Measurements from ENCODE around the gene GOLGB1. TPM values are rescaled to one million over a fixed set of nuclear protein-coding genes. Genes with fewer than 3 reads are reported as not detected.

The GOLGB1 gene
- total RNA-seq, 2 donors from 2014 or later: 46.4 to 59.0 TPM

DNA sequence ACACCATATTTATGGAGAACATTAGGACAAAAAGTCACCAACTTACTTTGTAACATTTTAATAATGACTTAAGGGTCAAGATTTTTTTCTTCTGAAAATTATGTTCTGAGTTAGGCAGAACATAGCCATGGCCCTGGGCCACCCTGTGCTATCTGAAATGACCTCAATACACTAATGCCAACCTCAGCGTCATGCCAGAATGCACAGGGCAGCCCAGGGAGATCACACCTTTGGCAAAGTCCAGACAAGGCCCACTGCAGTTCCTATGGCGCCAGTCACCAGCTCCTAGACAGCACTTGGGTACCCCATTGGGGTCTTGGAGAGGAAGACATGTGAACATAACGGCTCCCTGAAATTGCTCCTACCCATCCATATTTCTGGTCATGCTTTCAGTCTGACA, 121.9 kb downstream of the GOLGB1 start:
- TF ChIP-seq POLR2A (IDR thresholded peaks at IDR 0.05): no peak
- TF ChIP-seq, protein P1, sequence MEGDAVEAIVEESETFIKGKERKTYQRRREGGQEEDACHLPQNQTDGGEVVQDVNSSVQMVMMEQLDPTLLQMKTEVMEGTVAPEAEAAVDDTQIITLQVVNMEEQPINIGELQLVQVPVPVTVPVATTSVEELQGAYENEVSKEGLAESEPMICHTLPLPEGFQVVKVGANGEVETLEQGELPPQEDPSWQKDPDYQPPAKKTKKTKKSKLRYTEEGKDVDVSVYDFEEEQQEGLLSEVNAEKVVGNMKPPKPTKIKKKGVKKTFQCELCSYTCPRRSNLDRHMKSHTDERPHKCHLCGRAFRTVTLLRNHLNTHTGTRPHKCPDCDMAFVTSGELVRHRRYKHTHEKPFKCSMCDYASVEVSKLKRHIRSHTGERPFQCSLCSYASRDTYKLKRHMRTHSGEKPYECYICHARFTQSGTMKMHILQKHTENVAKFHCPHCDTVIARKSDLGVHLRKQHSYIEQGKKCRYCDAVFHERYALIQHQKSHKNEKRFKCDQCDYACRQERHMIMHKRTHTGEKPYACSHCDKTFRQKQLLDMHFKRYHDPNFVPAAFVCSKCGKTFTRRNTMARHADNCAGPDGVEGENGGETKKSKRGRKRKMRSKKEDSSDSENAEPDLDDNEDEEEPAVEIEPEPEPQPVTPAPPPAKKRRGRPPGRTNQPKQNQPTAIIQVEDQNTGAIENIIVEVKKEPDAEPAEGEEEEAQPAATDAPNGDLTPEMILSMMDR (IDR thresholded peaks at IDR 0.05): no peak
- intact Hi-C loops (cut with DNase I): no loop called here
- ATAC-seq: no peak
- no peak for DNase-seq
- H3K27ac ChIP-seq: no peak overlapping the region
- no peaks in the 10 kb centered on the region for H3K4me1 ChIP-seq
- no peaks in the 10 kb centered on the region for H3K36me3 ChIP-seq (replicated peaks in 1 of 2; ENCODE audit: insufficient read depth in 1 of 2, low read depth in 2 of 2)
- no peak overlapping the region for H3K4me3 ChIP-seq
- no peaks in the 10 kb centered on the region for H3K9me3 ChIP-seq
- H3K27me3 ChIP-seq: no peaks in the 10 kb centered on the region
- WGBS, 2 donors: 59 to 65% methylated on average over 3 of the region's 3 CpGs

GRCh38 chr3:121627211-121627610, 122.3 kb downstream of the GOLGB1 start:
- intact Hi-C loops (cut with DNase I): no loop called here

GRCh38 chr3:121626495-121626894, 123.0 kb downstream of the GOLGB1 start:
- no peak overlapping the region for H3K27ac ChIP-seq
- H3K9me3 ChIP-seq: no peaks in the 10 kb centered on the region
- H3K27me3 ChIP-seq: no peaks in the 10 kb centered on the region
- WGBS, 2 donors: 86 to 89% methylated on average over 4 of the region's 4 CpGs
- TF ChIP-seq, protein P1 (IDR thresholded peaks at IDR 0.05): no peak
- no peak for TF ChIP-seq POLR2A (IDR thresholded peaks at IDR 0.05)
- no peaks in the 10 kb centered on the region for H3K36me3 ChIP-seq (replicated peaks in 1 of 2; ENCODE audit: insufficient read depth in 1 of 2, low read depth in 2 of 2)
- H3K4me1 ChIP-seq: no peaks in the 10 kb centered on the region
- H3K4me3 ChIP-seq: no peak overlapping the region
- no peak for ATAC-seq
- intact Hi-C loops (cut with DNase I): no loop called here
- no peak for DNase-seq

More at GRCh38 chr3:121627211-121627610, 122.3 kb downstream of the GOLGB1 start:
- DNase-seq (no peak), ATAC-seq (no peak)
- Histone ChIP-seq H3K27me3 (no peaks in the 10 kb centered on the region), H3K4me1 (no peaks in the 10 kb centered on the region), H3K9me3 (no peaks in the 10 kb centered on the region), H3K27ac (no peak overlapping the region), H3K4me3 (no peak overlapping the region), H3K36me3 (replicated peaks in 1 of 2; ENCODE audit: insufficient read depth in 1 of 2, low read depth in 2 of 2) (no peaks in the 10 kb centered on the region)
- WGBS, 2 donors: 83 to 88% methylated on average over 4 of the region's 4 CpGs
- TF ChIP-seq POLR2A (IDR thresholded peaks at IDR 0.05): no peak
- TF ChIP-seq, protein P1 (IDR thresholded peaks at IDR 0.05): no peak

GRCh38 chr3:121624147-121624899, 125.2 kb downstream of the GOLGB1 start:
- DNase-seq (no peak), ATAC-seq (no peak)
- Histone ChIP-seq H3K9me3 (no peaks in the 10 kb centered on the region), H3K27me3 (no peaks in the 10 kb centered on the region), H3K36me3 (replicated peaks in 1 of 2; ENCODE audit: insufficient read depth in 1 of 2, low read depth in 2 of 2) (no peaks in the 10 kb centered on the region), H3K4me1 (no peaks in the 10 kb centered on the region), H3K27ac (no peak overlapping the region), H3K4me3 (no peak overlapping the region)
- TF ChIP-seq, protein P1 (IDR thresholded peaks at IDR 0.05): no peak
- TF ChIP-seq POLR2A (IDR thresholded peaks at IDR 0.05): no peak
- WGBS, 2 donors: 72 to 73% methylated on average over 14 of the region's 14 CpGs
- intact Hi-C loops (cut with DNase I): no loop called here

DNA sequence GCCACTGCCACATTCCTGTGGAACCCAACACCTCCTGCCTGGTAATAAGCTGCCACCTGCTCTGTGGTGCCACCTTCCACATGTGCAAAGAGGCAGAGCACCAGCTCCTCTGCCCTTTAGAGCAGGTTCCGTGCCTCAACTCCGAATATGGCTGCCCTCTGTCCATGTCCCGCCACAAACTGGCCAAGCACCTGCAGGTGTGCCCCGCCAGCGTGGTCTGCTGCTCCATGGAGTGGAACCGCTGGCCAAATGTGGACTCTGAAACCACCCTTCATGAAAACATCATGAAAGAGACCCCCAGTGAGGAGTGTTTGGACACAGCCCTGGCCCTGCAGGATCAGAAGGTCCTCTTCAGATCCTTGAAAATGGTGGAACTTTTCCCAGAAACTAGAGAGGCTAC, 128.1 kb downstream of the GOLGB1 start:
- ATAC-seq: no peak
- TF ChIP-seq, protein P1 (IDR thresholded peaks at IDR 0.05): no peak
- 87 to 100% methylated on average over 3 to 6 of the region's 6 CpGs for WGBS, 2 donors

More for the DNA sequence above, 128.1 kb downstream of the GOLGB1 start:
- H3K27me3 ChIP-seq: no peaks in the 10 kb centered on the region
- intact Hi-C loops (cut with DNase I): no loop called here
- no peak overlapping the region for H3K4me3 ChIP-seq
- H3K9me3 ChIP-seq: no peaks in the 10 kb centered on the region
- no peak overlapping the region for H3K27ac ChIP-seq
- no peak for DNase-seq
- no peaks in the 10 kb centered on the region for H3K4me1 ChIP-seq
- H3K36me3 ChIP-seq (replicated peaks in 1 of 2; ENCODE audit: insufficient read depth in 1 of 2, low read depth in 2 of 2): no peaks in the 10 kb centered on the region
